GM12878 (cell line): ENCODE results near the gene PITPNM3. TPM values are rescaled to one million over a fixed set of nuclear protein-coding genes. Genes with fewer than 3 reads are reported as not detected.

Experiments
- ATAC-seq: fragments of 200-7000 bp; cut with Tn5 transposase; 3 replicates; pipeline ENCODE4 v1.9.1; 2020; ENCODE audit warnings: mild to moderate bottlenecking, moderate library complexity
- BruUV-seq: library from RNA; stranded (reverse); fragments of 400-500 nt; replicated peaks from 2 replicates; lab custom pipeline; 2021; lab: Mats Ljungman, UMichigan
- CTCF ChIA-PET: fragments of 300-600 bp; sonication (Branson Sonifier 250); formaldehyde crosslinking; extraction: SDS; loops from one replicate; lab custom pipeline; 2021; ENCODE audit warnings: inconsistent platforms; lab: Yijun Ruan, JAX
- POLR2A ChIA-PET: fragments of 350-600 bp; formaldehyde crosslinking; extraction: SDS; loops from one replicate; lab custom pipeline; 2021; ENCODE audit warnings: inconsistent platforms; lab: Charles Lee
- RAD21 ChIA-PET: fragments of 300-600 bp; sonication (Branson Sonifier 250); formaldehyde crosslinking; loops from one replicate; lab custom pipeline; 2023; ENCODE audit warnings: antibody characterized with exemption; ENCODE audit not compliant: unreplicated experiment; lab: Charles Lee
- SMC1A ChIA-PET: fragments of 300-600 bp; sonication (Branson Sonifier 250); formaldehyde crosslinking; loops from one replicate; lab custom pipeline; 2023; ENCODE audit not compliant: unreplicated experiment, uncharacterized antibody; lab: Charles Lee
- DNase-seq: peaks from one replicate; pipeline ENCODE4 v3.0.0-alpha.2; 2011; ENCODE audit warnings: low read depth, low spot score
- FAIRE-seq: peaks from 3 replicates; lab custom pipeline; 2011; peaks lifted over from hg19 to GRCh38; lab: Jason Lieb, UNC
- H2AFZ ChIP-seq: 2 replicates; pipeline ENCODE4 v1.6.0; 2011; ENCODE audit warnings: low read depth, low read length, control low read depth; ENCODE audit not compliant: control insufficient read depth
- H3K27ac ChIP-seq: 2 replicates; pipeline ENCODE4 v1.5.1; 2011; ENCODE audit warnings: control low read depth; ENCODE audit not compliant: control insufficient read depth, insufficient read depth
- H3K27me3 ChIP-seq, 2 experiments: replicated peaks in 1 of 2; 2 replicates each; pipeline versions ENCODE4 v1.6.0 to v1.6.1; 2011; ENCODE audit warnings: low read length in 1 of 2; ENCODE audit not compliant: control insufficient read depth in 2 of 2, insufficient read depth in 2 of 2
- H3K36me3 ChIP-seq, 2 experiments: 2 replicates each; pipeline ENCODE4 v1.5.1; 2011; ENCODE audit warnings: low read length in 1 of 2; ENCODE audit not compliant: control insufficient read depth in 2 of 2, insufficient read depth in 2 of 2
- H3K4me1 ChIP-seq: 2 replicates; pipeline ENCODE4 v1.6.1; 2011; ENCODE audit warnings: mild to moderate bottlenecking, low read length, moderate library complexity, mixed read lengths; ENCODE audit not compliant: control insufficient read depth, insufficient read depth
- H3K4me2 ChIP-seq: 2 replicates; pipeline ENCODE4 v1.6.0; 2011; ENCODE audit warnings: control low read depth; ENCODE audit not compliant: control insufficient read depth, insufficient read depth
- H3K4me3 ChIP-seq: fragments of 200-600 bp; sonication (generic); 2 replicates; pipeline ENCODE4 v1.5.1; 2016
- H3K79me2 ChIP-seq: 2 replicates; pipeline ENCODE4 v1.6.0; 2011; ENCODE audit warnings: low read length; ENCODE audit not compliant: control insufficient read depth, insufficient read depth
- H3K9ac ChIP-seq: 2 replicates; pipeline ENCODE4 v1.8.0; 2011; ENCODE audit warnings: low read length, control low read depth, mixed read lengths; ENCODE audit not compliant: control insufficient read depth, insufficient read depth
- H3K9me3 ChIP-seq: replicated peaks from 3 replicates; pipeline ENCODE4 v1.5.1; 2011; ENCODE audit warnings: mild to moderate bottlenecking, low read length; ENCODE audit not compliant: control insufficient read depth, insufficient read depth
- H4K20me1 ChIP-seq: 2 replicates; pipeline ENCODE4 v1.6.0; 2011; ENCODE audit not compliant: control insufficient read depth, insufficient read depth
- DPF2 ChIP-seq: fragments of 450-650 bp; IDR thresholded peaks from 2 replicates; pipeline ENCODE4 v1.6.1; 2017; ENCODE audit warnings: mild to moderate bottlenecking
- IRF4 ChIP-seq: IDR thresholded peaks from 2 replicates; pipeline ENCODE4 v1.6.1; 2011; ENCODE audit warnings: low read depth, low read length
- SMAD1 ChIP-seq: fragments of 450-650 bp; IDR thresholded peaks from 2 replicates; pipeline ENCODE4 v1.6.1; 2018; ENCODE audit warnings: mild to moderate bottlenecking, low read depth; ENCODE audit not compliant: partially characterized antibody
- STAT1 ChIP-seq: fragments of 450-650 bp; conservative IDR thresholded peaks from 2 replicates; pipeline ENCODE4 v1.6.1; 2014; ENCODE audit warnings: antibody characterized with exemption, mild to moderate bottlenecking
- TCF3 ChIP-seq: IDR thresholded peaks from 2 replicates; pipeline ENCODE4 v1.6.1; 2012; ENCODE audit warnings: low read depth, mild to moderate bottlenecking, low read length, borderline replicate concordance; ENCODE audit not compliant: insufficient read depth
- WGBS: methylation state at CpG from one replicate; pipeline ENCODE4 v1.1.6; 2016; ENCODE audit warnings: low lambda C conversion rate; ENCODE audit not compliant: insufficient replicate concordance, insufficient coverage; ENCODE audit errors: missing lambda C conversion rate; 5-methylcytosine and 5-hydroxymethylcytosine counted together
- in situ Hi-C: fragments of 300-500 bp; cut with MboI; formaldehyde crosslinking; loops from 9 replicates; pipeline ENCODE4 v1.14.3; 2018; ENCODE audit warnings: mixed read lengths
- intact Hi-C: fragments of 100-400 bp; cut with micrococcal nuclease; formaldehyde crosslinking; loops from one replicate; pipeline ENCODE4 v1.14.2; 2022; ENCODE audit not compliant: unreplicated experiment
- polyA plus RNA-seq, 11 experiments: library from polyadenylated mRNA; depleted of rRNA in 4 of 11; unstranded in 6 of 11; stranded (reverse) in 5 of 11; fragments of >200 nt; fragmentation: Nextera tagmentation in 4 of 11; fragmentation: Illumina TruSeq in 1 of 11; extraction: Ambion mirVana in 4 of 11; extraction: Trizol in 1 of 11; gene quantifications; 1 replicate in 1 of 11; 2 replicates in 10 of 11; pipeline versions ENCODE4 v1.2.1 to v1.2.3, GENCODE V29; 2011 to 2016; ENCODE audit warnings: inconsistent platforms in 2 of 11, missing spikeins in 2 of 11, low read depth in 1 of 11
- total RNA-seq, 4 experiments: library from RNA; depleted of rRNA in 3 of 4; stranded (reverse); fragments of >200 nt in 3 of 4; fragmentation: Illumina TruSeq in 1 of 4; extraction: Trizol in 1 of 4; gene quantifications; 2 replicates each; pipeline versions ENCODE4 v1.2.1 to v1.2.3, GENCODE V29; 2013 to 2021
- TF ChIP-seq, protein P1 (sequence below): fragments of 450-650 bp; IDR thresholded peaks from 2 replicates; pipeline ENCODE4 v1.6.1; 2018; ENCODE audit warnings: borderline replicate concordance, mild to moderate bottlenecking; ENCODE audit not compliant: partially characterized antibody

The PITPNM3 gene
- total and polyA plus RNA-seq, 10 of the 15 experiments (the other 5 are each of a cell fraction or from before 2014, with no cell fraction given): 0.02 to 0.49 (median 0.19) TPM; not detected in 1

GRCh38 chr17:6437956-6438355, 118.4 kb downstream of the PITPNM3 start:
- POLR2A ChIA-PET: no interaction called here
- SMC1A ChIA-PET: no interaction called here
- WGBS: 28% methylated on average over 3 of the region's 3 CpGs
- CTCF ChIA-PET: no interaction called here
- DNase-seq: no peak
- FAIRE-seq: no peak
- no TSS peak for BruUV-seq
- Histone ChIP-seq H2AFZ (no peak overlapping the region), H3K36me3 (no peaks in the 10 kb centered on the region), H3K4me3 (no peak overlapping the region), H3K27me3 (no peaks in the 10 kb centered on the region), H4K20me1 (no peaks in the 10 kb centered on the region), H3K4me1 (no peaks in the 10 kb centered on the region), H3K79me2 (no peaks in the 10 kb centered on the region), H3K4me2 (no peak overlapping the region), H3K9ac (no peak overlapping the region), H3K27ac (no peak overlapping the region), H3K9me3 (no peaks in the 10 kb centered on the region)
- RAD21 ChIA-PET: no interaction called here
- TF ChIP-seq, protein P1, sequence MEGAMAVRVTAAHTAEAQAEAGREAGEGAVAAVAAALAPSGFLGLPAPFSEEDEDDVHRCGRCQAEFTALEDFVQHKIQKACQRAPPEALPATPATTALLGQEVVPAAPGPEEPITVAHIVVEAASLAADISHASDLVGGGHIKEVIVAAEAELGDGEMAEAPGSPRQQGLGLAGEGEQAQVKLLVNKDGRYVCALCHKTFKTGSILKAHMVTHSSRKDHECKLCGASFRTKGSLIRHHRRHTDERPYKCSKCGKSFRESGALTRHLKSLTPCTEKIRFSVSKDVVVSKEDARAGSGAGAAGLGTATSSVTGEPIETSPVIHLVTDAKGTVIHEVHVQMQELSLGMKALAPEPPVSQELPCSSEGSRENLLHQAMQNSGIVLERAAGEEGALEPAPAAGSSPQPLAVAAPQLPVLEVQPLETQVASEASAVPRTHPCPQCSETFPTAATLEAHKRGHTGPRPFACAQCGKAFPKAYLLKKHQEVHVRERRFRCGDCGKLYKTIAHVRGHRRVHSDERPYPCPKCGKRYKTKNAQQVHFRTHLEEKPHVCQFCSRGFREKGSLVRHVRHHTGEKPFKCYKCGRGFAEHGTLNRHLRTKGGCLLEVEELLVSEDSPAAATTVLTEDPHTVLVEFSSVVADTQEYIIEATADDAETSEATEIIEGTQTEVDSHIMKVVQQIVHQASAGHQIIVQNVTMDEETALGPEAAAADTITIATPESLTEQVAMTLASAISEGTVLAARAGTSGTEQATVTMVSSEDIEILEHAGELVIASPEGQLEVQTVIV: no peak
- TF ChIP-seq IRF4 (no peak), SMAD1 (no peak), TCF3 (no peak), DPF2 (no peak), STAT1 (no peak)
- in situ Hi-C loops: no loop called here
- intact Hi-C loops: loop anchor here (5.0 kb wide), 1 partner anchor 851 kb away; no protein-coding TSS in a partner anchor
- no peak for ATAC-seq
